ENCODE measurements around the gene POU3F4.

- TF ChIP-seq POLR2AphosphoS5 (IDR thresholded peaks at IDR 0.05; ENCODE audit: low read depth, low read length) (no peak), FOXP2 (optimal IDR thresholded peaks at IDR 0.05; ENCODE audit: borderline replicate concordance, extremely low read depth, extremely low read length, insufficient read depth) (no peak), TAF1 (IDR thresholded peaks at IDR 0.05; ENCODE audit: borderline replicate concordance, insufficient read depth, low read length) (no peak)
- TF ChIP-seq, protein P1, sequence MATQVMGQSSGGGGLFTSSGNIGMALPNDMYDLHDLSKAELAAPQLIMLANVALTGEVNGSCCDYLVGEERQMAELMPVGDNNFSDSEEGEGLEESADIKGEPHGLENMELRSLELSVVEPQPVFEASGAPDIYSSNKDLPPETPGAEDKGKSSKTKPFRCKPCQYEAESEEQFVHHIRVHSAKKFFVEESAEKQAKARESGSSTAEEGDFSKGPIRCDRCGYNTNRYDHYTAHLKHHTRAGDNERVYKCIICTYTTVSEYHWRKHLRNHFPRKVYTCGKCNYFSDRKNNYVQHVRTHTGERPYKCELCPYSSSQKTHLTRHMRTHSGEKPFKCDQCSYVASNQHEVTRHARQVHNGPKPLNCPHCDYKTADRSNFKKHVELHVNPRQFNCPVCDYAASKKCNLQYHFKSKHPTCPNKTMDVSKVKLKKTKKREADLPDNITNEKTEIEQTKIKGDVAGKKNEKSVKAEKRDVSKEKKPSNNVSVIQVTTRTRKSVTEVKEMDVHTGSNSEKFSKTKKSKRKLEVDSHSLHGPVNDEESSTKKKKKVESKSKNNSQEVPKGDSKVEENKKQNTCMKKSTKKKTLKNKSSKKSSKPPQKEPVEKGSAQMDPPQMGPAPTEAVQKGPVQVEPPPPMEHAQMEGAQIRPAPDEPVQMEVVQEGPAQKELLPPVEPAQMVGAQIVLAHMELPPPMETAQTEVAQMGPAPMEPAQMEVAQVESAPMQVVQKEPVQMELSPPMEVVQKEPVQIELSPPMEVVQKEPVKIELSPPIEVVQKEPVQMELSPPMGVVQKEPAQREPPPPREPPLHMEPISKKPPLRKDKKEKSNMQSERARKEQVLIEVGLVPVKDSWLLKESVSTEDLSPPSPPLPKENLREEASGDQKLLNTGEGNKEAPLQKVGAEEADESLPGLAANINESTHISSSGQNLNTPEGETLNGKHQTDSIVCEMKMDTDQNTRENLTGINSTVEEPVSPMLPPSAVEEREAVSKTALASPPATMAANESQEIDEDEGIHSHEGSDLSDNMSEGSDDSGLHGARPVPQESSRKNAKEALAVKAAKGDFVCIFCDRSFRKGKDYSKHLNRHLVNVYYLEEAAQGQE (IDR thresholded peaks at IDR 0.05; ENCODE audit: insufficient read depth in 1 of 2, low read depth in 2 of 2, low read length in 2 of 2): no peak
These were observed 7.1 kb upstream of the POU3F4 start for GRCh38 chrX:83501003-83501402.

Measured in PFSK-1 (cell line).